ENCODE results near the gene KRT79. TPM values are rescaled to one million over a fixed set of nuclear protein-coding genes. Genes with fewer than 3 reads are reported as not detected.

Gene KRT79
- total and polyA plus RNA-seq, 4 donors = not detected

DNA sequence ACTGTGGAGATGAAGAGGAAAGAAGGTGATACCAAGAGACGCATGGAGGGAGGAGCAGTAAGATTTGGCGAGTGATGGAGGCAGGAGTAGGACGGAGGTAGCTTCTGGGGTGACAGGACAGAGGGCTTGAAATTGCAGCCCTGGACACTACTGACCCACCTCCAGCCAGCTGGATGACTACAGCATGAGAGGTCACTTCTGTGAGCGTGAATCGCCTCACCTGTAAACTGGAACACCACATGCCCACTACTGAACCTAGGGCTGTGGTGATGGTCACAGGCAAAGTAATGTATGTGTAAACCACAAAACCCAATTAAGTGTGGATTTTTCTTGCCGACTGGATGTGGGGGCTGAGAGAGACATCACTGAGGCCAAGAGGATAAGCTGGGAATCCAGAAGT lies 13.6 kb downstream of the KRT79 start:
- Histone ChIP-seq H3K36me3 (ENCODE audit: control insufficient read depth in 4 of 4, insufficient read depth in 3 of 4, low read depth in 1 of 4, low read length in 3 of 4) (no peaks in the 10 kb centered on the region), H3K27ac (ENCODE audit: low read depth in 1 of 2, low read length in 2 of 2) (no peak overlapping the region), H3K9me3 (ENCODE audit: control insufficient read depth in 4 of 4, low read length in 3 of 4) (no peaks in the 10 kb centered on the region), H3K4me3 (ENCODE audit: low read depth in 1 of 3, low read length in 3 of 3) (no peak overlapping the region), H3K9ac (ENCODE audit: low read depth in 1 of 2, low read length in 2 of 2) (no peak overlapping the region), H3K4me1 (ENCODE audit: control insufficient read depth in 4 of 4, insufficient read depth in 4 of 4, low read length in 3 of 4) (no peaks in the 10 kb centered on the region), H3K27me3 (ENCODE audit: control insufficient read depth in 4 of 4, insufficient read depth in 4 of 4, low read length in 3 of 4) (no peaks in the 10 kb centered on the region)
- 90% methylated on average over 6 of the region's 6 CpGs for WGBS
- TF ChIP-seq NR2F2 (IDR thresholded peaks at IDR 0.05) (no peak), FOXA2 (IDR thresholded peaks at IDR 0.05) (no peak), RAD21 (IDR thresholded peaks at IDR 0.05) (no peak)
- DNase-seq (ENCODE audit: low spot score) = no peak

- TF ChIP-seq YY1 (IDR thresholded peaks at IDR 0.05) = no peak
- no peak for TF ChIP-seq CTCF (IDR thresholded peaks at IDR 0.05; ENCODE audit: low read depth, low read length, missing input control)
- no peak for TF ChIP-seq SP1 (IDR thresholded peaks at IDR 0.05)
- TF ChIP-seq TAF1 (conservative IDR thresholded peaks at IDR 0.05) = no peak
- Histone ChIP-seq H3K9ac (ENCODE audit: low read depth in 1 of 2, low read length in 2 of 2) (no peak overlapping the region), H3K36me3 (ENCODE audit: control insufficient read depth in 4 of 4, insufficient read depth in 3 of 4, low read depth in 1 of 4, low read length in 3 of 4) (no peaks in the 10 kb centered on the region), H3K27me3 (ENCODE audit: control insufficient read depth in 4 of 4, insufficient read depth in 4 of 4, low read length in 3 of 4) (no peaks in the 10 kb centered on the region), H3K4me3 (ENCODE audit: low read depth in 1 of 3, low read length in 3 of 3) (no peak overlapping the region), H3K4me1 (ENCODE audit: control insufficient read depth in 4 of 4, insufficient read depth in 4 of 4, low read length in 3 of 4) (no peaks in the 10 kb centered on the region), H3K9me3 (ENCODE audit: control insufficient read depth in 4 of 4, low read length in 3 of 4) (no peaks in the 10 kb centered on the region), H3K27ac (ENCODE audit: low read depth in 1 of 2, low read length in 2 of 2) (no peak overlapping the region)
- DNase-seq (ENCODE audit: low spot score) = no peak
- 86% methylated on average over 7 of the region's 7 CpGs for WGBS
These were observed 14.2 kb downstream of the KRT79 start for GRCh38 chr12:52819731-52820510.

- H3K36me3 ChIP-seq (ENCODE audit: control insufficient read depth in 4 of 4, insufficient read depth in 3 of 4, low read depth in 1 of 4, low read length in 3 of 4) = no peaks in the 10 kb centered on the region
- H3K4me1 ChIP-seq (ENCODE audit: control insufficient read depth in 4 of 4, insufficient read depth in 4 of 4, low read length in 3 of 4) = no peaks in the 10 kb centered on the region
- 67% methylated on average over 7 of the region's 7 CpGs for WGBS
- H3K9ac ChIP-seq (ENCODE audit: low read depth in 1 of 2, low read length in 2 of 2) = no peak overlapping the region
- no peak overlapping the region for H3K27ac ChIP-seq (ENCODE audit: low read depth in 1 of 2, low read length in 2 of 2)
- no peaks in the 10 kb centered on the region for H3K27me3 ChIP-seq (ENCODE audit: control insufficient read depth in 4 of 4, insufficient read depth in 4 of 4, low read length in 3 of 4)
- no peak overlapping the region for H3K4me3 ChIP-seq (ENCODE audit: low read depth in 1 of 3, low read length in 3 of 3)
- DNase-seq (ENCODE audit: low spot score) = no peak
- no peaks in the 10 kb centered on the region for H3K9me3 ChIP-seq (ENCODE audit: control insufficient read depth in 4 of 4, low read length in 3 of 4)
- TF ChIP-seq RXRA (IDR thresholded peaks at IDR 0.05) (no peak), ZBTB33 (IDR thresholded peaks at IDR 0.05) (no peak), EGR1 (IDR thresholded peaks at IDR 0.05; ENCODE audit: low read depth in 2 of 2) (no peak), ATF3 (IDR thresholded peaks at IDR 0.05) (no peak), MAX (IDR thresholded peaks at IDR 0.05) (no peak), HNF4A (conservative IDR thresholded peaks at IDR 0.05) (no peak), HNF4G (IDR thresholded peaks at IDR 0.05) (no peak), SP1 (IDR thresholded peaks at IDR 0.05) (no peak), JUND (IDR thresholded peaks at IDR 0.05) (no peak), NR2F2 (IDR thresholded peaks at IDR 0.05) (no peak), GABPA (IDR thresholded peaks at IDR 0.05 in 1 of 2, conservative IDR thresholded peaks at IDR 0.05 in 1 of 2) (no peak), RAD21 (IDR thresholded peaks at IDR 0.05) (no peak), TAF1 (conservative IDR thresholded peaks at IDR 0.05) (no peak), FOXA2 (IDR thresholded peaks at IDR 0.05) (no peak)
- TF ChIP-seq, protein P1, sequence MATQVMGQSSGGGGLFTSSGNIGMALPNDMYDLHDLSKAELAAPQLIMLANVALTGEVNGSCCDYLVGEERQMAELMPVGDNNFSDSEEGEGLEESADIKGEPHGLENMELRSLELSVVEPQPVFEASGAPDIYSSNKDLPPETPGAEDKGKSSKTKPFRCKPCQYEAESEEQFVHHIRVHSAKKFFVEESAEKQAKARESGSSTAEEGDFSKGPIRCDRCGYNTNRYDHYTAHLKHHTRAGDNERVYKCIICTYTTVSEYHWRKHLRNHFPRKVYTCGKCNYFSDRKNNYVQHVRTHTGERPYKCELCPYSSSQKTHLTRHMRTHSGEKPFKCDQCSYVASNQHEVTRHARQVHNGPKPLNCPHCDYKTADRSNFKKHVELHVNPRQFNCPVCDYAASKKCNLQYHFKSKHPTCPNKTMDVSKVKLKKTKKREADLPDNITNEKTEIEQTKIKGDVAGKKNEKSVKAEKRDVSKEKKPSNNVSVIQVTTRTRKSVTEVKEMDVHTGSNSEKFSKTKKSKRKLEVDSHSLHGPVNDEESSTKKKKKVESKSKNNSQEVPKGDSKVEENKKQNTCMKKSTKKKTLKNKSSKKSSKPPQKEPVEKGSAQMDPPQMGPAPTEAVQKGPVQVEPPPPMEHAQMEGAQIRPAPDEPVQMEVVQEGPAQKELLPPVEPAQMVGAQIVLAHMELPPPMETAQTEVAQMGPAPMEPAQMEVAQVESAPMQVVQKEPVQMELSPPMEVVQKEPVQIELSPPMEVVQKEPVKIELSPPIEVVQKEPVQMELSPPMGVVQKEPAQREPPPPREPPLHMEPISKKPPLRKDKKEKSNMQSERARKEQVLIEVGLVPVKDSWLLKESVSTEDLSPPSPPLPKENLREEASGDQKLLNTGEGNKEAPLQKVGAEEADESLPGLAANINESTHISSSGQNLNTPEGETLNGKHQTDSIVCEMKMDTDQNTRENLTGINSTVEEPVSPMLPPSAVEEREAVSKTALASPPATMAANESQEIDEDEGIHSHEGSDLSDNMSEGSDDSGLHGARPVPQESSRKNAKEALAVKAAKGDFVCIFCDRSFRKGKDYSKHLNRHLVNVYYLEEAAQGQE (IDR thresholded peaks at IDR 0.05) = no peak
These were observed 15.2 kb downstream of the KRT79 start for GRCh38 chr12:52818887-52819420.
